ENCODE results near the gene ID3. TPM values are rescaled to one million over a fixed set of nuclear protein-coding genes. Genes with fewer than 3 reads are reported as not detected.
A peak's percentile ranks its signal among the peaks of the same experiment; 100 is the strongest.
"Not testable (repeated sequence)": the region's sequence is repeated elsewhere in the genome, so short reads cannot be mapped to it uniquely, and the experiment has no call there.

The ID3 gene
- total RNA-seq, 2 donors from 2014 or later = 65.9 to 118 TPM

GRCh38 chr1:23589585-23589986 is 30.3 kb upstream of the ID3 start:
- intact Hi-C loops (cut with DNase I) = no loop called here
- no peaks in the 10 kb centered on the region for H3K27me3 ChIP-seq
- H3K9me3 ChIP-seq = no peaks in the 10 kb centered on the region
- no peak for ATAC-seq
- peaks cover 30% of the 10 kb centered on the region for H3K4me1 ChIP-seq
- no peak for DNase-seq
- no peak for TF ChIP-seq POLR2A (IDR thresholded peaks at IDR 0.05)
- TF ChIP-seq CTCF (IDR thresholded peaks at IDR 0.05) = no peak
- H3K27ac ChIP-seq = no peak overlapping the region
- H3K36me3 ChIP-seq (replicated peaks in 1 of 2; ENCODE audit: insufficient read depth in 1 of 2, low read depth in 2 of 2) = no peaks in the 10 kb centered on the region
- 79 to 86% methylated on average over 5 of the region's 5 CpGs for WGBS, 2 donors
- no peak overlapping the region for H3K4me3 ChIP-seq

DNA sequence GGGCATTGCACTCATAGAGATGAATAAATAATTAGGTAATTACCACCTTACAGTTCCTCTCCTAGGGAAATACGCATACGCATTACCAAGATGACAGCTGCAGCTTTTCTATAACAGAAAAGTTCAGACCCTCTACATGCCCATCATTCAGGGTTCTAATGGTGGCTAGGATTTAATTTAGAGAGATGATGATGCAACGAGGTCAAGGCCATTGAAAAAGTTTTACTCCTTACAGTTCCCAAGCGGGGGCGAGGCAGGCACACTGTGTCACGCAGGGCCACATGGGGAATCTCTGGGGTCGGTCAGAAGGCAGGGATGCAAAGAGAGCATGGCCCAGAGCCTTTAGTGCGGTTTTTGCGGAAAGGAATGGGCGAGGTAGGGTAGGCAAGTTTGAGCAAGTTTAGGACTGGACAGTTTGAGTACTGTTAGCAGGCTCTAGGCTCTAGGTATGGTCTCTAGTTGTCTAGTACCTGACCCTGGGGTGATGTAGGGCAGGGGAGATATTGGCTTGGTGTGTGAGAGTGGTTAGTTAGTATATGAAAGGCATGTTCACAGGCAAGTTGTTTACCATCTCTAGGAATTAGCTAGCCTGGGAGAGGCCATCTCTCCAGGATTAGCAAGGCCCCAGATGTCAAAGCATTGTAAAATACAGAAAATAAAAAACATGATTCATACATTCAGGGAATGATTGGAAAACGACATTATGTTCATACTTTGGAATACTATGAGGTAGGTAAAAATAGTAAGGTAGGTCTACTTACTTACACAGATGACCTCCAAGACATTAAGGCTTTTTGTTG is 29.6 kb upstream of the ID3 start:
- Histone ChIP-seq H3K9me3 (no peaks in the 10 kb centered on the region), H3K4me3 (no peak overlapping the region), H3K36me3 (replicated peaks in 1 of 2; ENCODE audit: insufficient read depth in 1 of 2, low read depth in 2 of 2) (no peaks in the 10 kb centered on the region), H3K27me3 (no peaks in the 10 kb centered on the region), H3K4me1 (peaks cover 24% of the 10 kb centered on the region), H3K27ac (no peak overlapping the region)
- TF ChIP-seq CTCF (IDR thresholded peaks at IDR 0.05) (no peak), POLR2A (IDR thresholded peaks at IDR 0.05) (no peak)
- DNase-seq = no peak
- ATAC-seq = no peak
- WGBS, 2 donors = 70 to 78% methylated on average over 11 of the region's 11 CpGs
- intact Hi-C loops (cut with DNase I) = no loop called here

- ATAC-seq (peak; percentile 44), DNase-seq (peak in 1 of 4 donors; percentile 27)
- Histone ChIP-seq H3K4me3 (no peak overlapping the region), H3K9me3 (no peaks in the 10 kb centered on the region), H3K4me1 (no peaks in the 10 kb centered on the region), H3K36me3 (replicated peaks in 1 of 2; ENCODE audit: insufficient read depth in 1 of 2, low read depth in 2 of 2) (no peaks in the 10 kb centered on the region), H3K27me3 (no peaks in the 10 kb centered on the region), H3K27ac (no peak overlapping the region)
- intact Hi-C loops (cut with DNase I) = no loop called here
- WGBS, 2 donors = 72 to 76% methylated on average over 10 of the region's 10 CpGs
- no peak for TF ChIP-seq POLR2A (IDR thresholded peaks at IDR 0.05)
- no peak for TF ChIP-seq CTCF (IDR thresholded peaks at IDR 0.05)
These were observed 26.2 kb upstream of the ID3 start for GRCh38 chr1:23585321-23586022.

DNA sequence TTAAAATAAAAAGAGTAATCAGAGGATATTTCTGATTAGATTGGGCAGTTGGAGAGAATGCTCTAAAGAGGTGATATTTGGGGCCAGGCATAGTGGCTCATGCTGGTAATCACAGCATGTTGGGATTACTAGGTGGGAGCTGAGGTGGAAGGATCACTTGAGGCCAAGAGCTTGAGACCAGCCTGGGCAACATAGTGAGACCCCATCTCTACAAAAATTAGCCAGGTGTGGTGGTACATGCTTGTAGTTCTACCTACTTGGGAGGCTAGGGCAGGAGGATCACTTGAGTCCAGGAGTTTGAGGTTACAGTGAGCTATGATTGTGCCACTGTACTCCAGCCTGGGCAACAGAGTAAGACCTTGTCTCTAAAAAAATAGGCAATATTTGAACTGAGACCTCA is 24.4 kb upstream of the ID3 start:
- H3K27ac ChIP-seq; DNase-seq; H3K4me1 ChIP-seq; H3K36me3 ChIP-seq (replicated peaks in 1 of 2; ENCODE audit: insufficient read depth in 1 of 2, low read depth in 2 of 2); ATAC-seq; H3K4me3 ChIP-seq; intact Hi-C loops (cut with DNase I); H3K9me3 ChIP-seq; H3K27me3 ChIP-seq: not testable (repeated sequence)

GRCh38 chr1:23582820-23583219 is 23.5 kb upstream of the ID3 start:
- H3K36me3 ChIP-seq (replicated peaks in 1 of 2; ENCODE audit: insufficient read depth in 1 of 2, low read depth in 2 of 2) = no peaks in the 10 kb centered on the region
- intact Hi-C loops (cut with DNase I) = no loop called here
- H3K27me3 ChIP-seq = no peaks in the 10 kb centered on the region
- H3K27ac ChIP-seq = no peak overlapping the region
- no peak for DNase-seq
- no peaks in the 10 kb centered on the region for H3K9me3 ChIP-seq
- WGBS, 2 donors = 88 to 93% methylated on average over 4 of the region's 4 CpGs
- no peaks in the 10 kb centered on the region for H3K4me1 ChIP-seq
- no peak for ATAC-seq
- TF ChIP-seq CTCF (IDR thresholded peaks at IDR 0.05) = no peak
- no peak for TF ChIP-seq POLR2A (IDR thresholded peaks at IDR 0.05)
- H3K4me3 ChIP-seq = no peak overlapping the region
